ENCODE results near the gene NOB1.
"Not testable (repeated sequence)": the region's sequence is repeated elsewhere in the genome, so short reads cannot be mapped to it uniquely, and the experiment has no call there.

The NOB1 gene

DNA sequence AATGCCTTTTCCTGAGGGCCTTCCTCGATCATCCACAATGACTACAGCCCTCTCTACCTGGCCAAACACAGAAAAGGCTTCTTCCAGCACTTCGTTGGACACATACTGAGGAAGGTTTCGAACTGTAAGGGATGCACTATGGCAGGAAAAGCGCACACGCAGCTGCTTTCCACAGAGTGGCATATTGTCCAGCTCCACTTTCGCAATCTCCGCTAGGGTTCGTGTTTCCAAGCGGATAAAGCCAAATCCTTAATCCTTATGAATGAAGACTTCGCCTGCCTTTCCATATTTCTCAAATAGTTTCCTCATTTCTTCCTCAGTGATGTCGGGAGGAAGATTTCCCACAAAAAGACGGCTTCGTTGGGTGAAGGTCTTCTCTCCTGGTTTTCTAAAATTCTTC lies 2.6 kb upstream of the NOB1 start:
- DNase-seq: not testable (repeated sequence)

DNA sequence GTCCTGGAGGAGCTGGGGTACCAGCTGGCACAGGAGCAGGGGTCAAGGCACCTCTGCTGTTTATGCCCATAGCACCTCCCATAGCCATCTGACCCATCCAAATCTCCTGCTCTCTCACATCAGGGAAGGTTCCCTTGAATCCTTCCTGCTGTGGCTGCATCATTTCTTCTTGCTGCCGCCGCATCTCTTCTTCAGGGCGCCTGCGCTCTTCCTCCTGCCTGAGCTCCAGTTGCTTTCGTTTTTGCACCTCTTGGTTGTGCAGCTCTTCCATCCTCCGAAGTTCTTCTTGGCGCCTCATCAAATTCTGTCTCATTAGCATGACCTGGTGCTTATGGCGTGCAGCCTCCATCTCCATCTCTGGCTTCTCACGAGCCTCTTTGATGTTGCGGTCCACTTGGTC lies 2.0 kb upstream of the NOB1 start:
- no peak for DNase-seq

DNA sequence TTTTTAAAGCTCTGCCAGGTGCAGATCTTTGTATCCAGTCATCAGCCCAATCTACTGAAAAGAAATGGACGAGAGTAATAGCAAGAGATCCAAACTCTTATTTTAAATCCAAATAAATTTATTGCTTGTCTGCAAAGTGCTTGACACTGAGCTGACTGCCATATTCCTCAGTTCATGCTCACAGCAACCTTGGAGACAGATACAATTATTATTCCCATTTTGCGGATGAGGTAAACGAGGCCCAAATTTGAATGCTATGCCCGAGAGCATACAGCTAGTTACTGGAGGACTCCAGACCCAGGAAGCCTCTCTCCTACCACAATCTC lies 620 bp downstream of the NOB1 start:
- no peak for DNase-seq

DNA sequence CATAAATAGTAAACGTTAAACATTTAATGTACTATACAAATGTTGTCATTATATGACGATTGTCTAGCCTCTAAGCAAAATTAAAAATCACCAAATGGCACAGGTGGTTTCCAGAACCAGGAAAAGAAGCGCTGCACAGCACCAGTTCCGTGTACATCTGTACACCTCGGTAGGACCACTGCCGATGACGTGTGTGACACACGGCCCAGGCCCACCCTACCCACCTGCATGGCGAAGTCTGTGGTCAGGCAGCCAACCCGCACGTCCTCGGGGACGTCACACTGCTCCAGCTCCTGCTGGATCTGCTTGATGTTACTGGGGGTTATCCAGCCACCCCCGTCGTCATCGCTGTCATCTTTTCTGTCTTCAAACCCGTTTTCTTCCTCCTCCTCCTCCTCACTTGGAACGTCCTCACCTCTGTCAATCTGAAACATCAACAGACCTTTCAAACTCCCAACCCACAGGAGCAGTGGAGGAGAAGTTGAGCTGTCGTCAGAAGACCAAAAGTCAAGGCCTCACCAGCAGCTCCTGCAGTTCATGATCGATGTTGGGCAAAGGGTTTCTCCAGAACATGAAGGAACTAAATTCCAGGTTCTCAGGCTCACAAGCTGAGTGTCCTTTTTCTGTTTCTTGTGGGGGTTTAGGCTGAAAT lies 5.9 kb downstream of the NOB1 start:
- no peak for DNase-seq

DNA sequence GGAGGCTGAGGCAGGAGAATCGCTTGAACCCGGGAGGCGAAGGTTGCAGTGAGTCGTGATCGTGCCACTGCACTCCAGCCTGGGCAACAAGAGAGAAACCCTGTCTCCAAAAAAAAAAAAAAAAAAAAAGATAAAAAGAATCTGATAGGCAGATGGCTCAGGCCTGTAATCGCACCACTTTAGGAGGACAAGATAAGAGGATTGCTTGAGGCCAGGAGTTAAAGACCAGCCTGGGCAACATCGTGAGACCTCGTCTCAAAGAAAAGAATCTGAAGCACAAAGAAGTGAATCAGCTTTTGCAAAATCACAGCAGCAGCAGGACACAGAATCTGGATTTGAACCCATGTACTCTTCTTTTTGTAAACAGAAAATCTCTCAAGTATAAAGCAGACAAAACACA lies 7.6 kb downstream of the NOB1 start:
- no peak for DNase-seq

DNA sequence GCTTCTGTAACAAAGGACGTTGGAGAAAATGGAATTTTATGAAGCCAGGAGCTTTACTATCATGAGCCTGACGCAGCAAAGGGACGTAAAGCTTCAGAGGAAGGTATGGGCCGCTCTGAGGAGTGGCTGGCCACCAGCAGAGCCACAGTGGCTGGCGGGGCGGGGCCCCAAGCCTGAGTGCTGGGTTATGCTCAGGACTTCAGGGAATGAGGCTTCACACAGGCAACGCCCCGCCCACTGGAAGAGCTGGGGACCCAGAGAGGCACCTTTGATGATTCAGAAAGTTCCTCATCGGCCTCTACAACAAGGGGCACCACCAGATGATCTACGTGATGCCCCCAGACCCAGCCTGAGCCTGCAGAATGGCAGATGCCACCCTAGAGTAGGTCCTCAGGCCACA lies 8.8 kb downstream of the NOB1 start:
- DNase-seq: no peak

DNA sequence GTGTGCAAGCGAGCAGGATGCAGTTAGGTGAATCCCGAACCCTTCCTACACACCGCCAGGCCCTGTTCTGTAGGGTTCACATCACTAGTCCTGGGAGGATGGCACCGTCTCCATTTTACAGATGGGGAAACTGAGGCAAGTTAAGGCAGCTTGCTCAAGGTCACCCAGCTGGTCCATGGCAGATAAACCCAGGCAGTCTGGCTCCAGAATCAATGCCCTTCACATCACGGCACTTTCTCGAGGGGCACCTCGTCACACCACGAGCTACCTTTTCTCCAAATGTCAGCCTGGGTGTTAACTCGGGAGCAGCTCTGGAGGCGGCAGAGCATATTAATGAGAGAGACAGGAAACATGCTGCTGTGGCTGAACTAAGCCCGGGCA lies 9.5 kb downstream of the NOB1 start:
- DNase-seq: no peak

DNA sequence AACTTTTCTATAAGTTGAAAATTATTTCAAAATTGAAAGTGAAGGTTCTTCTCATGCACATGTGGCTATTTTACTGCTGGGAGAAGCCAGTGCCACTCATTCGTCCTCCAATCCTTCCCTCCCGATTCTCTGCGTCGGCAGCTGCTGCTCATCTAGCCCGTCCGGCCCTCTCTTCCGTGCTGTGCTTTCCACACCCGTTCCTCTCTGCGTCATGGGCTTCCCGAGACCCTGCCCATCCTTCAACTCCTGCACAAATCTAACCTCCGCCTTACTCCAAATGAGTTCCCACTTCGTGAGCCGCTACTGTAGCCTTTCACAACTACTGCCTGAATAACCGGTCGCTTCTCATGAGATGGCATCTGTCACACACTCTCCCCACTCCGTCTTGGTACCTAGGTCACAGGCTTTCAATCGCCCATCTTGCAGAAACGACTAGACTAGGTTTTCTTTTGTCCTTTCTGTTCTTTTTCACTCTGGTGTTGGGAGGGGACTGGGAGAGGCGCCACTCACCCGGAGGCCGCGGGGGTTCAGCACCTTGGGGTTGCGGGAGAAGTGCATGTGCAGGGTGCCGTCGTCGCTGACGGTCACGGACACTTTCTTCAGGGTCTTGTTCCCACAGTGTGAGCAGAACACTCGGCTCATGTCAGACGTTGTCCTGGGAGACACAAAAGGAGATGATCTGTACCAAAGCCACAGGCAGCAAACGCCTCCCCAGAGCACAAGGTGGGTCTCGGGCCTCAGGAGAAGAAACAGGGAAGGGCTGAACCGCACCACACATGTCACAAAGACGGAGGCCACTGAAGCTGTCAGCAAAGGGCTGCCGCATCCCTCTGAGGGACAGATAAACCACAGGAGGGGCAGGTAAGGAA lies 10.1 kb downstream of the NOB1 start:
- no peak for DNase-seq

DNA sequence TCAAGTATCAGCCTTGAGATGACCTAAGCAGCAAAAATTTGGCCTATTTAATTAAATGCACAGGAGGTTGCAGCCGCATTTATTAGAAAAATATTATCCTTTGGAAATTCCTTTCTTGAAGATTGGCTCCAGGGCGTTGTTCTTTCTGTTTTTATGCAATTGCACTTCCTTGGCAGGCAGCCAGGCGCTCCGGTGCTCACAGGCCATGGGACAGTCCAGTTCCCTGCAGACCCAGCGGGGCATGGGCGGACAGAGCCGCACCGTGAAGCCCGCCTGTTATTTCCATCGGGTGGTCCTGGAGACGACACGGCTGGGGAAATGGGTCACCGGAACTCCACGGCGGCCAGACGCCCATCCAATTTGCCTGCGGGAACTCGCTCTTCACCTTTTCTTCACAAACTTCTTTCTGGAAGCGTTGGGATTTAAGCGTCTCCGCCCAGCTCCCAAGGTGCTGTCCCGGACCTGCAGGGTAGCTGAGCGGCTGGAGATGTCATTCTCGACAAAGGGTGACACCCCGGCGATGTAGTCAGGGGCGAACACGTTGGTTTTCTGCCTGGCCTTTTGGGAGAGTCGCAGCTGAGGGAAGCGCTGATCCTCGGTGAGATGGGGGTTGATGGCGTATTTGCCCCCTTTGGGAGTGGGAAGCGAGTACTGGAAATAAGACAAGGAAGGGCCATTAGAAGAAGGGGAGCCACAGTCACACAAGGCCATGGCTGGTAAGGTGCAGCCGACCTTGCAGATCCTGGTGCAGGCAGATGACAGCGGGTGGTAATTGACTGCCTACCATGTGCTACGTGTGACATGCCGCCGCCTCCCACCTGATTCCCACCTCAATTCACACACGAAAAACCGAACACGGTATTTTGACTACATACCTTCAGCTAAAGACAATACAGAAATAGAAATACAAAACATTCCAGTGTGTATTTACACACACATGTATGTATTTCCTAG lies 12.5 kb downstream of the NOB1 start:
- DNase-seq: no peak

DNA sequence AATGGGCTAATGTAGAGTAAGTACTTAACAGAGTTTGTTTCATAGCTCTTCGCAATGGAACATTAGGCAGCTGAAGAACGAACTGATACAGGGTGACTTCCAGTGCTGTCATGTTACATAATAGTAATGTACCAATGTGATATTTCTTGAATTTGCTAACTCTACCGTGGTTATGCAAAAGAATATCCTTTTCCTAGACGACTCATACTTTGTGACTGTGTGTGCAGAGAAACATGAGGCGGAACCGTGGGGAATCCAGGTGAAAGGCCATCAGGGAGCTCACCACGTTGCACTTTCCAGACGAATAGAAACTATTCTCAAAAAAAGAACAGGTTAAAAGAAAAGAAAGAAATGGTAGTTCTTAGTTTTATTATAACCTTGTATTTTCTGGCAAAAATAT lies 13.2 kb downstream of the NOB1 start:
- no peak for DNase-seq

DNA sequence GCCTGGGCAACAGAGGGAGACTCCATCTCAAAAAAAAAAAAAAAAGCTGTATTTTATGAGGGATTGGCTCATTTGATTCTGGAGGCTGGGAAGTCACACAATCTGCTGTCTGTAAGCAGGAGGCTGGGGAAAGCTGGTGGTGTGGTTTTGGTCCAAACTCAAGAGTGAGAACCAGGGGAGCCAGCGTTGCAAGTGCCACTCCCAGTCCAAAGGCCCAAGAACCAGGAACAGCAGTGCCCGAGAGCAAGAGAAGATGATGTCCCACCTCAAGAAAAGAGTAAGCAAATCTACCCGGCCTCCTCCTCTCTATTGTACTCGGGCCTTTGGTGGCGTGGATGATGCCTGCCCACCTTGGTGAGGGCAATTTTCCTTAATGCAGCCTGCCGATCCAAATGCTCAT lies 22.6 kb downstream of the NOB1 start:
- no peak for DNase-seq

DNA sequence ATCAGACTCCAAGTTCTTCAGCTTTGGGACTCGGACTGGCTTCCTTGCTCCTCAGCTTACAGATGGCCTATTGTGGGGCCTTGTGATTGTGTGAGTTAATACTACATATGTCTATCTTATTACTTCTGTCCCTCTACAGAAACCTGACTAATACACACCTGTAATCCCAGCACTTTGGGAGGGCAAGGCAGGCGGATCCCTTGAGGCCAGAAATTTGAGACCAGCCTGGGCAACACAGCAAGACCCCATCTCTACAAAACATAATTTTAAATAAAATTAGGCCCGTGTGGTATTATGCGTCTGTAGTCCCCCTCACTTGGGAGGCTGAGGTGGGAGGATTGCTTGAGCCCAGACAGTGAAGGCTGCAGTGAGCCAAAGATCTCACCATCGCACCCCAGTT lies 23.4 kb downstream of the NOB1 start:
- not testable (repeated sequence) for DNase-seq

DNA sequence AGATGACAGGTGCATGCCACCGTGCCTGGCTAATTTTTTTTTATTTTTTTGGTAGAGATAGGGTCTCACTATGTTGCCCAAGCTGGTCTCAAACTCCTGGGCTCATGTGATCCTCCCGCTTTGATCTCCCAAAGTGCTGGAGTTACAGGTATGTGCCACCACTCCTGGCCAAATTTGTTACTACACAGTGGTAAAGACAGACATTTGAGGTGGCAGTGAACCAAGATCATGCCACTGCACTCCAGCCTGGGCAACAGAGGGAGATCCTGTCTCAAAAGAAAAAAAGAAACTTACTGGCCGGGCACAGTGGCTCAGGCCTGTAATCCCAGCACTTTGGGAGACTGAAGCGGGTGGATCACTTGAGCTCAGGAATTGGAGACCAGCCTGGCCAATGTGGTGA lies 25.7 kb downstream of the NOB1 start:
- DNase-seq: not testable (repeated sequence)

DNA sequence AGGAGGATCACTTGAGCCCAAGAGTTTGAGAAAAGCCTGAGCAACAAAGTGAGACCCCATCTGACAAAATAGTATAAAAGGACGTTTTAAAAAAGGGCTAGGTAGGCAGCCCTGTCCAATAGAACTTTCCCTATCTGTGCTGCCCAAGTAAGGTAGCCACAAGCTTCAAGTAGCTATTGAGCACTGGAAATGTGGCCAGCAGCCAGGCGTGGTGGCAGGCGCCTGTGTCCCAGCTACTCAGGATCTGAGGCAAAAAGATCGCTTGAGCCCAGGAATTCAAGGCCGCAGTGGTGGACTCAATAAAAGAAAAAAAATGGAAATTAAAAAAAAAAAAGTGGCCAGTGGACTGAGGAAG lies 26.8 kb downstream of the NOB1 start:
- DNase-seq: no peak

DNA sequence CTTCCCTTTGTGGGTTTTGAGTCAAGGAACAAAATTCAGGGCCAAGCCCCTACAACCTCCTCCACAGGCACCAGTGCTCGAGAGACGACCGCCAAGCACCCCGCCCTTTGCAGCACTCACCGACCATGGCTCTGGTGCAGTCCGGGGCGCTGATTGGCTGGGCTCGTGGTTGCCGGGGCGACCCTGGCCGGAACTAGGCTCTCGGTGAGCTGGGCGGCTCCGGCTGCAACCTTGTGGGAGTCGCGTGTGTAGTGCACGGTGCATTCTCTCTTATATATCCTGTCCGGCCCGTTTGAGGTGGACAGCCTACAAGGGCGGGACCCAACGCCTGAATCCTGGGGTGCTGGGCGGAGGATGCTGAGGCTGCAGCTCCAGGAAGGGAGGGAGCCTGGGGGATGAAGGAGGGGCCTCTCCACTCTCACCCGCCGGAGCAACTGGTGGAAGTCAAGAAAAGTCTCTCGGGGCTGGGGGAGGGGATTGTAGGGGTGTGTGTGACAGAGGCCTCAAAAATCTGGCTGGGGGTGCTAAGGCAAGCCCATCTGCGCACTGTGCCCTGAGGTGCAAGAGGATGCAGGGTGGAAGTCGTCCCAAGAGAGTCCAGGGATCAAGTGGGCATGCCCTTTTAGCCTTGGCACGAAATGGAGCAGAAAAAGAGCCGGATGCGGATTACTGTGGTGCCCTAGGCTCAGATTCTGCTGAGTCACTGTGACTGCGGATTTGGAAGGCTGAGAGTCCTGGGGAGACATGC lies 28.2 kb downstream of the NOB1 start, which contains the start of gene NQO1:
TSS of gene NQO1 (minus strand) at position 248 of the 748 bp plus-strand sequence. CDS start at position 127, 121 bp downstream.
- peak; percentile 96 for DNase-seq

DNA sequence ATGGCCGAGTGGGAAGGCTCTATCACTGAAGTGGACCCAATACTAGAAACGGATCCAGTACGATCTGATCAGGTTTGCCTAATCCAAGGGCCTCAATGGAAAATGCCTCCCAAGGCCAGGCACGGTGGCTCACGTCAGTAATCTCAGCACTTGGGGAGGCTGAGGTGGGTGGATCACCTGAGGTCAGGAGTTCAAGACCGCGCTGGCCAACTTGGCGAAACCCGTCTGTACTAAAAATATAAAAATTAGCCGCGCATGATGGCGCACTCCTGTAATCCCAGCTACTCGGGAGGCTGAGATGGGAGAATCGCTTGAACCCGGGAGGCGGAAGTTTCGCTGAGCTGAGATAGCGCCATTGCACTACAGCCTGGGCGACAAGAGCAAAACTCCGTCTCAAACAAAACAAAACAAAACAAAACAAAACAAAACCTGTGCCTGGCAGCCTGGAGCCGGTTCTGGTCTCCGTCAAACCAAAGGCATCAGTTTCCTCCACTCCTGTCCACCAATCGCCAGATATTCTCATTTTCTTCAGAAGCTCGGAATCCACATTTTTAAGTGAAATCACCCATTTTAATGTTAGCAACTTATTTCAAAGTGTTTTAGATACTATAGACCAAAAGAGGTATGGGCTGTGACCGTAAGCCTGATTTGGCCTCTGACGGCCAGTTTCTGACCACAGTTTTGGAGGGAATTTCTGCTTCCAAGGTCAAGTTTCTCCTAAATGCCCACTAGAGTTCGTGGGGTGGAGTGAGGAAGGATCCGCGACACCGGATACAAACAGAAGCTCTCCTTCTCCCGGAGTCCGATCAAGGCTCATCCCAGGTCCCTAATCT lies 29.0 kb downstream of the NOB1 start:
- no peak for DNase-seq

DNA sequence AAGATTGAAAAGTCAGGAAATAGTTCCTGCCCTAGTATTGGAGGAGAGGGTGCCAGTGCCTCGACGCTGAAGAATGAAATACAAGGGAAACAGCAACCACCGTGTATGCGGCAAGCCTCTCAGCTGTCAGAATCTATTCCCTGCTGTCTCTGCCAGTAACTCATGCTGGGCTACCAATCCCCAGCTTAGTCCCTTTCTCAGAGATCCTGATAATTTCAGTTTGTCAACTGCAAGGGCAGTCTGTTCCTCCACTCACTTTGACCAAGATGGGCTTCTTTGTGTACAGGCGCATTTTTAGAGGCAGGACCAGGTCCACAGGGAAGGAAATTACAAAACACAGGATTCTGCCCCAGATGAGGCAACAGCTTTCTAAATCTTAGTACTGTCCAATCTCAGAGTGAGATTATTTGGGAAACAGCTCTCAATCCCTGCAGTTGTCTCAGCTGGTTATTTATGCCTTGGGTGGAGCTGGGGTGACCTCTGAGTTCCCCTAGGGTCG lies 29.7 kb downstream of the NOB1 start:
- no peak for DNase-seq

DNA sequence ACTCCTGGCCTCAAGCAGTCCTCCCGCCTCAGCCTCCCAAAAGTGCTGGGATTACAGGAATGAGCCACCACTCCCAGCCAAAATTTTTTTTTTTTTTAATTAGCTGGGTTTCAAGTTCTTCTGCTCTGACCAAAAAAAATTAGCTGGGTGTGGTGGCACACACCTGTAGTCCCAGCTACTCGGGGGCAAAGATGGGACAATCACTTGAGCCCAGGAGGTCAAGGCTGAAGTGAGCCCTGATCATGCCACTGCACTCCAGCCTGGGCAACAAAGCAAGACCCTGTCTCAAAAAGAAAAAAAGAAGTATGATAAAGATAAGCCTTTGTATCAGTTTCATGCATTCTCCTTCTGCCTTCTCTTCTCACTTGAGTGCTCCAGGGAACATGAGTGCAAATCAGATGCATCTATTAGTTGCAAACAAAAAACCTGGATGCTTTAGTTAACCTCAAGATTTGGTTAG lies 30.3 kb downstream of the NOB1 start:
- no peak for DNase-seq

DNA sequence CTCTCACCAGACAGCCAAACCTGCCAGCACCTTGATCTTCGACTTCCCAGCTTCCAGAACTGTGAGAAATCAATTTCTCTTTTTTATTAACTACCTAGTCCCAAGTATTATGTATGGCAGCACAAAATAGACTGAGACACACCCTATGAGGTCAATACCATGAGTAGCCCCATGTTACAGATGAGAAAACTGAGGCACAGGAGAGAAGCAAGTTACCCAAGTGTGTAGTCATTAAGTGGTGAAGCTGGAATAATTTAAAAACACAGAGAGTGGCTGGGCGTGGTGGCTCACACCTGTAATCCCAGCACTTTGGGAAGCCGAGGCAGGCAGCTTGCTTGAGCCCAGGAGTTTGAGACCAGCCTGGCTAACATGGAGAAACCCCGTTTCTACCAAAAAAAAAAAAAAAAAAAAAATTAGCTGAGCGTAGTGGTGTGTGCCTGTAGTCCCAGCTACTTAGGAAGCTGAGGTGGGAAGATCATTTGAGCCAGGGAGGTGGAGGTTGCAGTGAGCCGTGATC lies 33.2 kb downstream of the NOB1 start:
- DNase-seq: no peak

DNA sequence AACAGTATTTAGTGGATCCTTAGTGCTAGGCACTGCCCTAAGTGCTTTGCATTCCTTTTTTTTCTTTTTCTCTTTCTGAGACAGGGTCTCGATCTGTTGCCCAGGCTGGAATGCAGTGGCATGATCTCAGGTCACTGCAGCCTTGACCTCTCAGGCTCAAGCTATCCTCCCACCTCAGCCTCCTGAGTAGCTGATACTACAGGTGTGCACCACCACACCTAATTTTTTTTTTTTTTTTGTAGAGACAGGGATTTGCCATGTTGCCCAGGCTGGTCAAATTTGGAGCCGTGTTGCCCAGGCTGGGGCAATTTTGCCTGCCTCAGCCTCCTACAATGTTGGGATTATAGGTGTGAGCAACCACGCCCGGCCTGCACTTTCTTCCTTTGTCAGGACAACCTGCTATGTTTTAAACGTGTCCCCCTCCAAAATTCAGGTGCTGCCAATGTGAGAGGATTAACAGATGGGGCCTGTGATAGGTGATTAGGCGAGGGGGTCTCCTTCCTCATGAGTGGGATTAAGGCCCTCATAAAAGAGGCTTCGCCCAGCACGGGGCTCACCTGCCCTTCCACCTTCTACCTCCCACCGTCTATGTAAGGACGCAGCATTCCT lies 33.8 kb downstream of the NOB1 start:
- DNase-seq: no peak

All from stimulated activated CD4-positive, alpha-beta T cell treated with anti-CD3 and anti-CD28 coated beads, Interleukin-15, amount 100 ng/mL, for 24 hours (primary cell).